CD4-positive, CD25-positive, alpha-beta regulatory T cell (primary cell): ENCODE measurements around the gene CASS4. TPM values are rescaled to one million over a fixed set of nuclear protein-coding genes. Genes with fewer than 3 reads are reported as not detected.
"Not testable (repeated sequence)": the region's sequence is repeated elsewhere in the genome, so short reads cannot be mapped to it uniquely, and the experiment has no call there.

Experiments
- ATAC-seq, 2 donors: fragments of 150-1000 bp; cut with Tn5 transposase; one replicate each; pipeline ENCODE4 v1.10.0; 2021; ENCODE audit warnings: low read depth in 2 of 2, moderate number of reproducible peaks in 2 of 2, moderate library complexity in 1 of 2
- DNase-seq, 3 donors: peaks; one replicate each; pipeline versions ENCODE4 v3.0.0 to v3.0.0-alpha.2; 2012 to 2022; ENCODE audit warnings: mixed read lengths in 1 of 3
- H3K27ac ChIP-seq: one replicate; pipeline ENCODE4 v1.7.0; 2013; ENCODE audit warnings: mild to moderate bottlenecking, low read length; ENCODE audit not compliant: insufficient read depth, poor library complexity, severe bottlenecking
- H3K27me3 ChIP-seq: one replicate; pipeline ENCODE4 v1.7.0; 2013; ENCODE audit warnings: low read length; ENCODE audit not compliant: control insufficient read depth, insufficient read depth
- H3K36me3 ChIP-seq: one replicate; pipeline ENCODE4 v1.7.0; 2013; ENCODE audit warnings: mild to moderate bottlenecking, low read length, moderate library complexity; ENCODE audit not compliant: control insufficient read depth, insufficient read depth
- H3K4me1 ChIP-seq: 2 replicates; pipeline ENCODE4 v1.7.0; 2013; ENCODE audit warnings: mild to moderate bottlenecking, low read length; ENCODE audit not compliant: insufficient read depth, control insufficient read depth, poor library complexity, severe bottlenecking
- H3K4me3 ChIP-seq: one replicate; pipeline ENCODE4 v1.7.0; 2013; ENCODE audit warnings: low read depth, mild to moderate bottlenecking, low read length, moderate library complexity
- H3K9me3 ChIP-seq, 2 experiments: 1 replicate in 1 of 2; 2 replicates in 1 of 2; pipeline ENCODE4 v1.7.0; 2013; ENCODE audit warnings: low read length in 2 of 2, mild to moderate bottlenecking in 1 of 2, moderate library complexity in 1 of 2; ENCODE audit not compliant: control insufficient read depth in 2 of 2
- H3K27ac Mint-ChIP-seq, 3 donors: one replicate each; pipeline ENCODE4 v1.8.0; 2020 to 2022; ENCODE audit warnings: mild to moderate bottlenecking in 3 of 3, mixed read lengths in 3 of 3, moderate library complexity in 2 of 3
- H3K27me3 Mint-ChIP-seq: one replicate; pipeline ENCODE4 v1.8.0; 2022; ENCODE audit warnings: mild to moderate bottlenecking, mixed read lengths
- H3K36me3 Mint-ChIP-seq: one replicate; pipeline ENCODE4 v1.8.0; 2020; ENCODE audit warnings: mixed read lengths
- H3K4me1 Mint-ChIP-seq, 4 donors: one replicate each; pipeline ENCODE4 v1.8.0; 2020 to 2022; ENCODE audit warnings: mixed read lengths in 4 of 4, mild to moderate bottlenecking in 1 of 4
- H3K4me3 Mint-ChIP-seq, 4 donors: one replicate each; pipeline ENCODE4 v1.8.0; 2020 to 2022; ENCODE audit warnings: mild to moderate bottlenecking in 4 of 4, mixed read lengths in 4 of 4, moderate library complexity in 3 of 4
- H3K9me3 Mint-ChIP-seq, 7 donors: one replicate each; pipeline ENCODE4 v1.8.0; 2020 to 2022; ENCODE audit warnings: mixed read lengths in 7 of 7, mild to moderate bottlenecking in 3 of 7, moderate library complexity in 2 of 7
- polyA plus RNA-seq, 4 donors: library from polyadenylated mRNA; unstranded; fragments of 300-500 nt; fragmentation: Illumina TruSeq; gene quantifications; one replicate each; pipeline ENCODE4 v1.2.3, GENCODE V29; 2021
- total RNA-seq: library from RNA; stranded (reverse); gene quantifications from one replicate; pipeline ENCODE4 v1.2.3, GENCODE V29; 2022

CASS4 gene
- total and polyA plus RNA-seq, 5 donors from 2014 or later: 0.96 to 9.8 (median 3.8) TPM

DNA sequence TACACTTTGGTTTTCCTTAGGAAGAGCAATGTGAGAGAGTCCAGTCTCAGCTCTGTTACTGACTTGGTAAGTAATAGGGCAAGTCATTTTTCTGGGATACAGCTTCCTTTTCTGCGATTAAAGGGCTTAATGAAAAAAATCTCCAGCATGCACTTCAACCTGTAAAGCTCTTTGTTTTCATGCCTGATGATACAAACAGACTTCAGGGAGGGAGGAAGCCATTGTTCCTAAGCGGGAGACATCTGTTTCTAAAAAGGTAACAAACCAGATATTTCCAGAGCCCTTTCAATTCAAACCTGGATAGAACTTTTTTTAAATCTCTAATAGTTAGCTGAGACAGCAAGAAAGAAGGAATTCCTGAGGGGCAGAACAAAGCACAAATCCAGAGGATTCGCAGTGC lies 5.2 kb upstream of the CASS4 start:
- peaks cover 44% of the 10 kb centered on the region for H3K36me3 Mint-ChIP-seq
- Histone ChIP-seq H3K27me3 (no peaks in the 10 kb centered on the region), H3K9me3 (no peaks in the 10 kb centered on the region), H3K4me3 (no peak overlapping the region), H3K36me3 (peaks cover 59% of the 10 kb centered on the region), H3K4me1 (peaks cover 6% of the 10 kb centered on the region), H3K27ac (no peak overlapping the region)
- H3K4me3 Mint-ChIP-seq: no peak overlapping the region
- H3K27me3 Mint-ChIP-seq: no peaks in the 10 kb centered on the region
- DNase-seq (no peak), ATAC-seq (no peak)
- no peak overlapping the region for H3K27ac Mint-ChIP-seq
- no peaks in the 10 kb centered on the region for H3K9me3 Mint-ChIP-seq
- peaks cover 9 to 28% (median 16%) of the 10 kb centered on the region in 4 donors for H3K4me1 Mint-ChIP-seq

DNA sequence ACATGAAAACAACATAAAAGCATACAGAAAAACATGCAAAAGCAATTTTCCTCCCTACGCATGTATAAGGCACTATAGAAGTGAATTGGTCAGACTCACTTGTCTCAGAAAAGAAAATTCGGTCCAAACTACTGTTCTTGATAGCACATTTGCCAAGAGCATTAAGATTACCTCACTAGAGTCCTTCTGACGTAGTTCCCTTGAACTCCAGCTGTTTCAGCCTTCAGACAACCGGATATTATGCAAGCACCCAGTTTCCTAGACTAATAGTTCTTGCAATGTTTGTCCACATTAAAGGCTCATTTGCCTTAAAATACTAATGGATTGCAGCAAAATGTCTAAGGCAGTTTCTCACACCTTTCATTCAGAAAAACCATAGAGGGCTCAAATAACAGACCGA lies 2.5 kb upstream of the CASS4 start:
- ATAC-seq (no peak), DNase-seq (no peak)
- Histone ChIP-seq H3K27ac (no peak overlapping the region), H3K4me3 (no peak overlapping the region), H3K4me1 (peaks cover 23% of the 10 kb centered on the region), H3K9me3 (no peaks in the 10 kb centered on the region), H3K36me3 (peaks cover 34% of the 10 kb centered on the region), H3K27me3 (no peaks in the 10 kb centered on the region)
- Mint-ChIP-seq H3K27me3 (no peaks in the 10 kb centered on the region), H3K36me3 (peaks cover 36% of the 10 kb centered on the region), H3K4me3 (no peak overlapping the region), H3K4me1 (peaks cover 7 to 34% (median 32%) of the 10 kb centered on the region in 4 donors), H3K9me3 (no peaks in the 10 kb centered on the region), H3K27ac (peak overlapping the region in 2 of 3 donors; percentile 54 to 83)

DNA sequence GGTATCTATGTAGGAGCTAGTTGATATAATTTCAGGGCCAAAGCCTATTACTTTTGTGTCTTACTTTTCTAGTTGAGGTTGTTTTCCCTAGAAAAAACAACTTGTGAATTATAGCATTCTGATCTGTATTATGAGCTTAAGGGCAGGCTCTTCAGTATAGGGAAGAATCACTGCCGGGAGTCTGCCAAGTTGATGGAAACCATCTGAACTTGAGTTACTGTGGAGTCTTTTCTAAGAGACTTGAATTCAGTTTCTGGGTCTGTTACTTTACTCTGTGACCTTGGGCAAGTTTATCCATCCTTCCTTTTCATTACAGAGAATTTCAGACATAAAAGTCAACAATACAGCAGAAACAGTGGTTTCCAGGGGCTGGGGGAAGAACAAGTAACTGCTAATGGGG lies 2.1 kb upstream of the CASS4 start:
- Mint-ChIP-seq H3K9me3 (no peaks in the 10 kb centered on the region), H3K27me3 (no peaks in the 10 kb centered on the region), H3K4me3 (peak overlapping the region in 1 of 4 donors; percentile 28), H3K27ac (peak overlapping the region in 1 of 3 donors; percentile 83), H3K36me3 (peaks cover 35% of the 10 kb centered on the region), H3K4me1 (peaks cover 7 to 38% (median 34%) of the 10 kb centered on the region in 4 donors)
- no peaks in the 10 kb centered on the region for H3K9me3 ChIP-seq
- DNase-seq (no peak), ATAC-seq (no peak)
- H3K4me1 ChIP-seq: peaks cover 26% of the 10 kb centered on the region
- H3K27ac ChIP-seq: no peak overlapping the region
- H3K4me3 ChIP-seq: no peak overlapping the region
- H3K27me3 ChIP-seq: no peaks in the 10 kb centered on the region
- peaks cover 32% of the 10 kb centered on the region for H3K36me3 ChIP-seq

DNA sequence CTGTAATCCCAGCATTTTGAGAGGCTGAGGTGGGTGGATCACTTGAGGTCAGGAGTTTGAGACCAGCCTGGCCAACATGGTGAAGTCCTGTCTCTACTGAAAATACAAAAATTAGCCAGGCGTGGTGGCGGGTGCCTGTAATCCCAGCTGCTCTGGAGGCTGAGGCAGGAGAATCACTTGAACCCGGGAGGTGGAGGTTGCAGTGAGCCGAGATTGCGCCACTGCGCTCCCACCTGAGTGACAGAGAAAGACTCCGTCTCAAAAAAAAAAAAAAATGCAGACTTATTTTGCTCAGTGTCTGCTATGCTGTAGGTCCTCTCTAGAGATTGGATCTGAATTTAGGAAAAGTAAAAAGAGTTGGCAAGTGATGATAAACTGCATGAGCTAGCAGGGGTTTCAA lies 773 bp upstream of the CASS4 start:
- H3K9me3 ChIP-seq, H3K9me3 Mint-ChIP-seq, ATAC-seq, H3K27me3 ChIP-seq, H3K27me3 Mint-ChIP-seq, DNase-seq: not testable (repeated sequence)
- Histone ChIP-seq H3K36me3 (peaks cover 18% of the 10 kb centered on the region), H3K4me3 (peak overlapping the region; percentile 81), H3K27ac (peak overlapping the region; percentile 78), H3K4me1 (peaks cover 32% of the 10 kb centered on the region)
- H3K4me3 Mint-ChIP-seq: peak overlapping the region in 3 of 4 donors; percentile 83 to 94 (median 88)
- H3K27ac Mint-ChIP-seq: peak overlapping the region; percentile 86 to 97 (median 91)
- H3K4me1 Mint-ChIP-seq: peaks cover 7 to 37% (median 35%) of the 10 kb centered on the region in 4 donors
- H3K36me3 Mint-ChIP-seq: peaks cover 27% of the 10 kb centered on the region

DNA sequence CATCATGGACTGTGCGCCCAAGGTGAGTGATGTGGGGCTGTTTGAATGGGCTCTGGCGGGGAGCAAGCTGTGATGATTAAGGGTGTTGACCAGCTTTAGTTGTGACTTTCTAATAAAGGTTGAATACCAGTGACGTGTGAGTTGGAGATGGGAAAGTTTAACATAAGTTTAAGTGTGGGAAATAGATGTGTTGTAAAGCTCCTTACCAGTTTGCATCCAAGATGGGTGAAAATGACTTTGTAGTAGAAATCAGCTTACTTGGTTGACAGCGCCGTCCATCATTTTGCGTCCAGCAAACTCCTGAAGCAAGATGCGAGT lies 372 bp downstream of the CASS4 start:
- Mint-ChIP-seq H3K4me3 (peak overlapping the region; percentile 83 to 94 (median 86)), H3K9me3 (no peaks in the 10 kb centered on the region), H3K4me1 (peaks cover 7 to 46% (median 40%) of the 10 kb centered on the region in 4 donors), H3K36me3 (peaks cover 21% of the 10 kb centered on the region), H3K27me3 (no peaks in the 10 kb centered on the region), H3K27ac (peak overlapping the region; percentile 86 to 97 (median 91))
- DNase-seq: no peak
- peak overlapping the region; percentile 81 for H3K4me3 ChIP-seq
- H3K27ac ChIP-seq: peak overlapping the region; percentile 78
- H3K36me3 ChIP-seq: peaks cover 7% of the 10 kb centered on the region
- H3K9me3 ChIP-seq: no peaks in the 10 kb centered on the region
- no peaks in the 10 kb centered on the region for H3K27me3 ChIP-seq
- H3K4me1 ChIP-seq: peaks cover 32% of the 10 kb centered on the region
- no peak for ATAC-seq

DNA sequence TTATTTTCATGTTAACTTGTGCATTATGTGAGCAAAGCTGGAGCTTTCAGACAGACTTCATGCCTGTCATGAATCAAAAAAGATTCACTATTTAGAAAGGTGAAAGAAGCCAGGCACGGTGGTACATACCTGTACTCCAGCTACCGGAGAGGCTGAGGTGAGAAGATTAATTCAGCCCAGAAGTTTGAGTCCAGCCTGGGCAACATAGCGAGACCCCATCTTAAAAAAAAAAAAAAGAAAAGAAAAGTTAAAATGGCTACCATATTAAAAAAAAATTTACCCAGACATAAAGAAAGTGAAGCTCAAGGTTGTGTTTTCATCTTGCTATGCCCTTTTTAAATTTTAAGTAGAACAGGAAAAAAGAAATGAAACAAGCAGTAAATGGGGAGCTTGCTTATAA lies 889 bp downstream of the CASS4 start:
- peaks cover 7 to 51% (median 45%) of the 10 kb centered on the region in 4 donors for H3K4me1 Mint-ChIP-seq
- no peaks in the 10 kb centered on the region for H3K27me3 Mint-ChIP-seq
- Histone ChIP-seq H3K27me3 (no peaks in the 10 kb centered on the region), H3K36me3 (peaks cover 2% of the 10 kb centered on the region), H3K4me1 (peaks cover 34% of the 10 kb centered on the region), H3K9me3 (no peaks in the 10 kb centered on the region), H3K4me3 (peak overlapping the region; percentile 81), H3K27ac (peak overlapping the region; percentile 78)
- no peak for ATAC-seq
- no peak for DNase-seq
- peaks cover 22% of the 10 kb centered on the region for H3K36me3 Mint-ChIP-seq
- peak overlapping the region in 2 of 3 donors; percentile 91 to 97 for H3K27ac Mint-ChIP-seq
- H3K9me3 Mint-ChIP-seq: no peaks in the 10 kb centered on the region
- H3K4me3 Mint-ChIP-seq: peak overlapping the region; percentile 83 to 94 (median 86)

DNA sequence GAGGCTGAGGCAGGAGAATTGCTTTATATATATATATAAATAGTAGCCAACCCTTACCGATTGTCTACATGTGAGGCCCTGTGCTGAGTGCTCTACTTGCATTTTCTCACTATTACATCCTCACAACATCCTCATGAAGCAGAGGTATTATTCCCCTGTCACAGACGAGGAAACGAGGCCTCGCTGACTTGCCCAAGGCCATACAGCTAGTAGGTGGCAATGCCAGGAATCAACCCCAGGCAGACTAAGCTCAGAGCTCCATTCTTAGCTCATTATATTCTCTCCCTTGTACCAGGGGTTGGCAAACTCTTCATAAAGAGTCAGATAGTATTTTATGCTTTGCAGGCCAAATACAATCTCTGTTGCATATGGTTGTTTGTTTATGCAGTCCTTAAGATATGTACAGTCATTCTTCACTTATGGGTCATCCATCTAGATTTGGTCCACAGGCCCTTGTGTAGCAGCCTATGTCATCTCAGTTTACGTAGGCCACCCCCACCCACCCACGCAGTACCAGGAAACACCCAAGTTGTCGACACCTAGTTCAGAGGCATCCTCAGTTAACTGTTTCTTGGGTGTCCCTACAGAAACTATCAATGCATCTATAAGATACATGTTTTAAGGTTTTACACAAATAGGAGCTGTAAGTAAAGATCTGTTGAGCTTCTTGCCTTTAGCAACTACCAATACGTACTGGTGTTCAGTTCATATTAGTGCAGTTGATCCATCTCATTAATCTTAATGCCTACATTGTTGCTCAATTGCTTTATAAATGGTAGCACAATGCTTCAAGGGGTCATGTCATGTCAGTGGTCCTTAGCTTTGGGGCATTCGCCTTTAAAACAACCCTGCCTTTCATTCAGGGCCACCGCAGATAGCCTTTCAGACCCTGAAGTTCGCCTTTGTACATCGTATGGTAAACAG lies 3.0 kb downstream of the CASS4 start:
- Histone ChIP-seq H3K4me3 (peak overlapping the region; percentile 27), H3K27ac (peak overlapping the region; percentile 65), H3K9me3 (no peaks in the 10 kb centered on the region), H3K27me3 (no peaks in the 10 kb centered on the region), H3K36me3 (no peaks in the 10 kb centered on the region), H3K4me1 (peaks cover 49% of the 10 kb centered on the region)
- H3K27me3 Mint-ChIP-seq: no peaks in the 10 kb centered on the region
- H3K4me1 Mint-ChIP-seq: peaks cover 7 to 65% (median 55%) of the 10 kb centered on the region in 4 donors
- H3K9me3 Mint-ChIP-seq: no peaks in the 10 kb centered on the region
- ATAC-seq: peak; percentile 51 to 56
- DNase-seq: peak; percentile 12 to 50 (median 34)
- peaks cover 18% of the 10 kb centered on the region for H3K36me3 Mint-ChIP-seq
- H3K4me3 Mint-ChIP-seq: peak overlapping the region; percentile 65 to 81 (median 76)
- peak overlapping the region; percentile 81 to 97 (median 88) for H3K27ac Mint-ChIP-seq
